Effector CD8-positive, alpha-beta T cell (primary cell): Measurements from ENCODE around the gene PCDHGC3.
"Not testable (repeated sequence)": the region's sequence is repeated elsewhere in the genome, so short reads cannot be mapped to it uniquely, and the experiment has no call there.

ENCODE experiments used
- DNase-seq: peaks from one replicate; lab custom pipeline; 2025; lab: John Stamatoyannopoulos, UW
- total RNA-seq, 4 experiments: gene quantifications; one replicate each; lab custom pipeline; 2026; lab: John Stamatoyannopoulos, UW

Gene PCDHGC3
- 0 to 0.62 (median 0.10) reads per million in 4 experiments for total RNA-seq

GRCh38 chr5:141475625-141476131 is at the start of gene PCDHGC3:
Gene PCDHGC3 (plus strand): TSS chr5:141475966. CDS start chr5:141476117, 151 bp downstream.
- no peak for DNase-seq

GRCh38 chr5:141427783-141428426 is 47.9 kb upstream of the PCDHGC3 start:
- DNase-seq: no peak

- DNase-seq: no peak
These were observed 45.2 kb upstream of the PCDHGC3 start, which contains the start of gene PCDHGA12 for GRCh38 chr5:141430332-141431113. Gene PCDHGA12 (plus strand): TSS chr5:141430507. CDS start chr5:141430760, 253 bp downstream.

DNA sequence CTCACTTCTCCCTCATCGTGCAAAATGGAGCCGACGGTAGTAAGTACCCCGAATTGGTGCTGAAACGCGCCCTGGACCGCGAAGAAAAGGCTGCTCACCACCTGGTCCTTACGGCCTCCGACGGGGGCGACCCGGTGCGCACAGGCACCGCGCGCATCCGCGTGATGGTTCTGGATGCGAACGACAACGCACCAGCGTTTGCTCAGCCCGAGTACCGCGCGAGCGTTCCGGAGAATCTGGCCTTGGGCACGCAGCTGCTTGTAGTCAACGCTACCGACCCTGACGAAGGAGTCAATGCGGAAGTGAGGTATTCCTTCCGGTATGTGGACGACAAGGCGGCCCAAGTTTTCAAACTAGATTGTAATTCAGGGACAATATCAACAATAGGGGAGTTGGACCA is 44.5 kb upstream of the PCDHGC3 start:
- no peak for DNase-seq

DNA sequence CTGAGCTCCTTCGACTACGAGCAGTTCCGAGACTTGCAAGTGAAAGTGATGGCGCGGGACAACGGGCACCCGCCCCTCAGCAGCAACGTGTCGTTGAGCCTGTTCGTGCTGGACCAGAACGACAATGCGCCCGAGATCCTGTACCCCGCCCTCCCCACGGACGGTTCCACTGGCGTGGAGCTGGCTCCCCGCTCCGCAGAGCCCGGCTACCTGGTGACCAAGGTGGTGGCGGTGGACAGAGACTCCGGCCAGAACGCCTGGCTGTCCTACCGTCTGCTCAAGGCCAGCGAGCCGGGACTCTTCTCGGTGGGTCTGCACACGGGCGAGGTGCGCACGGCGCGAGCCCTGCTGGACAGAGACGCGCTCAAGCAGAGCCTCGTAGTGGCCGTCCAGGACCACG is 43.5 kb upstream of the PCDHGC3 start:
- DNase-seq: not testable (repeated sequence)

- not testable (repeated sequence) for DNase-seq
These were observed 43.0 kb upstream of the PCDHGC3 start for GRCh38 chr5:141432726-141433125.

DNA sequence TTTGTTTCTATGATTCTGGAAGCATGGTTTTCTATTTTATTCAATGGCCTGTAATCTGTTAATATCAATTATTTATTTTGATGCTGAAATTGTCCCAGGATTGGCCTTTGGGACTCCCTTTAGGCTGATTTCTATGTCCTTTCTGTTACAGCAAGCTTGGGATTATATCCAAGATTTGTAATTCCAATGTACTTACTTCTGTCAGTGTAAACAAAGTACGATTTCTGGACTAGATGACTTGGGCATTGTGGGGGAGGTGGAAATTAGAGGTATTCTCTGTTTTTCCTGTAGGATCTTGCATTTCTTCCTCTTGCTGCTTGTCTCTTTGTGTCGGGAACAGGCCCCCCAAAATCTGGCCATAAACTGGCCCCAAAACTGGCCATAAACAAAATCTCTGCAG is 41.8 kb upstream of the PCDHGC3 start:
- no peak for DNase-seq

DNA sequence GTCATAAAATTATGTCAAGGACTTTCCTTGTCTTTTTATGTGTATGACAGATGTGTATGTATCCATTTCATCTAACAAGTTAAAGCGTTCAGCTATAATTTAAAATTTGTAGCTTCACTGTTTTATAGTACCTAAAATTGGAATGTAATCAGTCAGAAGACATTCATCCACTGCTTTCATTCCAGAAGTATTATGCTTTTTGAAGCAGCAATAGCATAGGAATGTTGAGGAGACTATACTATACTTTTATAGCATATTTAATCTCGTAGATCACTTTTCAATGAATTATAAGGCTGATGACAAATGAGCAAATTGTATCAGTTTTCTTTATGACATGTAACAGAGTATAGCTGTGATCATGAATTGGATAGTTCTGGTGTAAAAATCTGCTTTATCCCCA is 38.5 kb upstream of the PCDHGC3 start:
- no peak for DNase-seq

DNA sequence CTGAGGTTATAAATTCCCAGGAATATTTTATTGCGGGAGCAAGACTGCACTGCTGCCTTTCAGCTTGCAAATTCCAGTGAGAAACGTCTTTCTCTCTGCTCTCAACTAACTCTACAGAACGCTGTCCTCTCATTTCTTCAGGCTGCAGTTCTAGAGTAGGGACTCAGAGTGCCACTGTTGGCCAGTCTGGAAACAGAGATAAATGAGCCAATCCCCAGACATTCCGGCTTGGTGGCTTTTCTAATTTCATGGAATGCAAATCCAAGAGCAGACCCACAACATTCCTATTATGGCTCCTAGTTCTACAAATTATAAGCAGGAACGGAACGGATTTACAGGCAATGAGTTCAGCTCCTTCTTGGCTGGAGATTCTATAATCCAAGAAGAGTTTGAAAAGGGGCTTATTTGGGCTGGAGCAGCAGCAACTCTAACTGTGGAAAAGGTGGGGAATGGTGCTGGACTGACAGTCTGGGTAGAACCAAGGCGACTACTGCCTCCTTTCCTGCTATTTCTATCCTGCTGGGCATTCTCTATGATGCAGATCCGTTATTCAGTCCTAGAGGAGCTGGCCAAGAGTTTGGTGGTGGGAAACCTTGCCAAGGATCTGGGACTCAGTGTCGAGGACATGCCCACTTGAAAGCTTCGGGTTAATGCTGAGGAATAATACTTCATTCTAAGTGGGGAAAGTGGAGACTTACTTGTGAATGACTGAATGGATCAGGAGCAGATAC is 36.2 kb upstream of the PCDHGC3 start:
- DNase-seq: no peak

DNA sequence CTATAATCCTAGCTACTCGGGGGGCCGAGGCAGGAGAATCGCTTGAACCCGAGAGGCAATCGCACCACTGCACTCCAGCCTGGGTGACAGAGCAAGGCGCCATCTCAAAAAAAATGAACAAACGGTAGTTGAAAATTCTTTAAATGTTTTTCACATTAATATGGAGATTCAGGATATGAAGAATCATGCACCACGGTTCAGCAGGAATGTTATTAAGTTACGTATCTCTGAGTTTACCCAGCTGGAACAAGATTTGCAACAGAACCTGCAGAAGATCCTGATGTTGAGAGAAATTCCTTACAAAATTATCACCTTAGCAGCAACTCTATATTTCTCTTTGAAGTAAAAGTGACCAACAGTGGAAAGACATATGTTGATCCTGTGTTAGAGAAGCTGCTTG is 35.4 kb upstream of the PCDHGC3 start:
- no peak for DNase-seq

DNA sequence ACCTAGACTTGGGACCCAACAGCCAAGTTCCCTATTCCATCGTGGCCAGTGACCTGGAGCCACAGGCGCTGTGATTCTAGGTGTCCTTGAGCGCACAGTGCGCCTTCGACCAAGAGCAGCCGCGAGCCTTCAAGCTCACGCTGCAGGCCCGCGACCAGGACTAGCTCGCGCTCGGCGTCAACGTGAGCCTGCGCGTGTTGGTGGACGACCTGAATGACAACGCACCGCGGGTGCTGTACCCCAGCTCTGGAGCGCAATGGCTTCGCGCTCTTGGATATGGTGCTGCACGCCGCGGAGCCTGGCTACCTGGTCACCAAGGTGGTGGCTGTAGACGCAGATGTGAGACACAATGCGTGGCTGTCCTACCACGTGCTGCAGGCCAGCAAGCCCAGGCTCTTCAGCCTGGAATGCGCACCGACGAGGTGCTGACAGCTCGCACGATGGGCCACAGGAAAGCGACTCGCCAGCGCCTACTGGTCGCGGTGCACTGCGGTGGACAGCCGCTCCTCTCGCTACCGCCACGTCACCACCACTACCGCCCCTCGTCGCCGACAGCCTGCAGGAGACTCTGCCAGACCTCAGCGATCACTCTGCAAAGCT is 34.1 kb upstream of the PCDHGC3 start:
- DNase-seq: no peak

DNA sequence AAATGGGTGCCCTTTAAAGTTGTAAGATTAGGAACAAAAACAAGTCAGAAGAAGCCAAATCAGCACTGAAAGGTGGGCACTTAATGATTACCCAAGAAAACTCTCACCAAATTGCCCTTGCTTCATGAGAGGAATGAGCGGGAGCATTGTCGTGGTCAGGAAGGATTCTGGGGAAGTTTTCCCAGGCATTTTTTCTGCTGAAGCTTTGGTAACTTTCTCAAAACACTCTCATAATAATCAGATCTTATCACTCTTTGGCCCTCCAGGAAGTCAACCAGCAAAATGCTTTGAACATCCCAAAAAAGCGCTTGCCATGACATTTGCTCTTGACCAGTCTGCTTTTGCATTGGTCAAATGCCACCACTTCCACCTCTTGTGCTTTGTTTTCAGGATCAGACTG is 10.4 kb upstream of the PCDHGC3 start:
- DNase-seq: no peak

GRCh38 chr5:141476132-141476911 is 556 bp downstream of the PCDHGC3 start:
- no peak for DNase-seq

- no peak for DNase-seq
These were observed 1.3 kb downstream of the PCDHGC3 start for GRCh38 chr5:141477044-141477575.

GRCh38 chr5:141477815-141478214 is 2.0 kb downstream of the PCDHGC3 start:
- no peak for DNase-seq

DNA sequence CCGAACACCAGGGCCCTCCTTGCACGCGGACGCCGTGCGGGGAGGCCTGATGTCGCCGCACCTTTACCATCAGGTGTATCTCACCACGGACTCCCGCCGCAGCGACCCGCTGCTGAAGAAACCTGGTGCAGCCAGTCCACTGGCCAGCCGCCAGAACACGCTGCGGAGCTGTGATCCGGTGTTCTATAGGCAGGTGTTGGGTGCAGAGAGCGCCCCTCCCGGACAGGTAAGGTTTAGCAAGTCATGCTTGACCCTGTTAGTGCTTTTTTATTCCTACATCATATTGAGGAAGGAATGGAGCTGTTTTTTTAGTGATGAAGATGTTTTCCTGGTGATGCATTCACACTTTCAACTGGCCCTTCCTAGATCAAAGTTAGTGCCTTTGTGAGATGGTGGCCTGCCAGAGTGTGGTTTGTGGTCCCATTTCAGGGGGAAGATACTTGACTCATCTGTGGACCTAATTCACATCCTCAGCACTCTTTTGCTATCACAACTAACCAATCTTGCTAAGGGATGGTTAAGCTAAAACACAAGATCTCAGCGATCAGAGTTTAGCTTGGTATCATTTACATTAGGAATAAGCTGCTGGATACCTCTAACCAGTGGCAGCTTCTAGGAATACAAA is 2.7 kb downstream of the PCDHGC3 start:
- no peak for DNase-seq

GRCh38 chr5:141479776-141480175 is 4.0 kb downstream of the PCDHGC3 start:
- DNase-seq: no peak

DNA sequence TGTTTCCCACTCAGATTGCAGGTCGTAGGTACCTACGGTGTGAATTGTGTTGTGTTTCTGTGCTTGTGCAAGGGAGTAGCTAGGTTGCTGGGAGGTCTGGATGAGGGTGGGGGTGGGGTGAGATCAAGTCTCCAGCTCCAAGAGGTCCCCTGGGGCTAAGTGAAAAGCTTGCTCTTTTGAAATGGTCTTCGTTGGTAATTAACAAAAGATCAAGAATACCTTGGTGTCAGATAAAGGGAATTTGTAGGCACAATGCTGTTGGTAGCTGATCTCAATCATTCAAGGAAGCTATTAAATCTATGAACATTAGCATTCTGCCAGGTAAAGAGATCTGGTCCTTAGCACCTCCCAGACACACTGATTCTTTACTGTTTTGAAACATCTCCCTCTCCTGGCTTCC is 8.1 kb downstream of the PCDHGC3 start:
- DNase-seq: no peak

GRCh38 chr5:141484310-141484640 is 8.5 kb downstream of the PCDHGC3 start:
- DNase-seq: no peak

- no peak for DNase-seq
These were observed 9.0 kb downstream of the PCDHGC3 start, which contains the start of gene PCDHGC4 for GRCh38 chr5:141484641-141485311. Gene PCDHGC4 (plus strand): TSS chr5:141485030. CDS start chr5:141485174, 144 bp downstream.
